Liver (tissue), 9 donors: ENCODE measurements around the gene SPRYD7. TPM values are rescaled to one million over a fixed set of nuclear protein-coding genes. Genes with fewer than 3 reads are reported as not detected.

ENCODE experiments used
- DNase-seq: peaks from one replicate; pipeline ENCODE4 v3.0.0-alpha.2; 2017; ENCODE audit warnings: low spot score
- H3K27ac ChIP-seq, 2 donors: one replicate each; pipeline ENCODE4 v1.7.0; 2013; ENCODE audit warnings: inconsistent platforms in 2 of 2, low read length in 2 of 2, control low read depth in 1 of 2, low read depth in 1 of 2, mild to moderate bottlenecking in 1 of 2
- H3K27me3 ChIP-seq, 4 donors: one replicate each; pipeline versions ENCODE4 v1.6.1 to v1.7.0; 2013; ENCODE audit warnings: low read length in 3 of 4, inconsistent platforms in 1 of 4, mild to moderate bottlenecking in 1 of 4, moderate library complexity in 1 of 4; ENCODE audit not compliant: control insufficient read depth in 4 of 4, insufficient read depth in 4 of 4
- H3K36me3 ChIP-seq, 4 donors: one replicate each; pipeline versions ENCODE4 v1.6.1 to v1.7.0; 2013; ENCODE audit warnings: low read length in 3 of 4, mild to moderate bottlenecking in 3 of 4, low read depth in 1 of 4, moderate library complexity in 1 of 4; ENCODE audit not compliant: control insufficient read depth in 4 of 4, insufficient read depth in 3 of 4
- H3K4me1 ChIP-seq, 4 donors: one replicate each; pipeline versions ENCODE4 v1.6.1 to v1.7.0; 2013; ENCODE audit warnings: low read length in 3 of 4, mild to moderate bottlenecking in 3 of 4, moderate library complexity in 1 of 4; ENCODE audit not compliant: control insufficient read depth in 4 of 4, insufficient read depth in 4 of 4
- H3K4me3 ChIP-seq, 3 donors: one replicate each; pipeline versions ENCODE4 v1.6.1 to v1.7.0; 2013; ENCODE audit warnings: low read length in 3 of 3, control low read depth in 1 of 3, low read depth in 1 of 3, mild to moderate bottlenecking in 1 of 3
- H3K9ac ChIP-seq, 2 donors: one replicate each; pipeline ENCODE4 v1.7.0; 2013; ENCODE audit warnings: low read length in 2 of 2, mild to moderate bottlenecking in 2 of 2, moderate library complexity in 2 of 2, control low read depth in 1 of 2, low read depth in 1 of 2
- H3K9me3 ChIP-seq, 4 donors: one replicate each; pipeline versions ENCODE4 v1.6.1 to v1.7.0; 2013; ENCODE audit warnings: low read length in 3 of 4; ENCODE audit not compliant: control insufficient read depth in 4 of 4
- EGR1 ChIP-seq, 2 donors: IDR thresholded peaks; 2 replicates each; pipeline ENCODE4 v1.6.1; 2016 to 2018; ENCODE audit warnings: antibody characterized with exemption in 2 of 2, low read depth in 2 of 2
- FOXA1 ChIP-seq: IDR thresholded peaks from 2 replicates; pipeline ENCODE4 v1.6.1; 2016; ENCODE audit warnings: antibody characterized with exemption
- FOXA2 ChIP-seq: IDR thresholded peaks from 2 replicates; pipeline ENCODE4 v1.6.1; 2016; ENCODE audit warnings: antibody characterized with exemption
- GABPA ChIP-seq, 2 donors: IDR thresholded peaks in 1 of 2; conservative IDR thresholded peaks in 1 of 2; 2 replicates each; pipeline ENCODE4 v1.6.1; 2016; ENCODE audit warnings: antibody characterized with exemption in 2 of 2, mild to moderate bottlenecking in 1 of 2, moderate library complexity in 1 of 2
- HNF4A ChIP-seq, 2 donors: conservative IDR thresholded peaks; 2 replicates each; pipeline ENCODE4 v1.6.1; 2016; ENCODE audit warnings: antibody characterized with exemption in 2 of 2, mild to moderate bottlenecking in 2 of 2
- HNF4G ChIP-seq: IDR thresholded peaks from 2 replicates; pipeline ENCODE4 v1.6.1; 2016; ENCODE audit warnings: antibody characterized with exemption
- JUND ChIP-seq, 2 donors: IDR thresholded peaks; 2 replicates each; pipeline ENCODE4 v1.6.1; 2016; ENCODE audit warnings: antibody characterized with exemption in 2 of 2
- NR2F2 ChIP-seq: IDR thresholded peaks from 2 replicates; pipeline ENCODE4 v1.6.1; 2016; ENCODE audit warnings: antibody characterized with exemption
- RAD21 ChIP-seq, 2 donors: IDR thresholded peaks; 2 replicates each; pipeline ENCODE4 v1.6.1; 2016; ENCODE audit warnings: antibody characterized with exemption in 2 of 2, mild to moderate bottlenecking in 2 of 2
- RXRA ChIP-seq, 2 donors: IDR thresholded peaks; 2 replicates each; pipeline ENCODE4 v1.6.1; 2017 to 2018; ENCODE audit warnings: antibody characterized with exemption in 2 of 2, mild to moderate bottlenecking in 1 of 2
- SP1 ChIP-seq: IDR thresholded peaks from 2 replicates; pipeline ENCODE4 v1.6.1; 2018; ENCODE audit warnings: antibody characterized with exemption, mild to moderate bottlenecking
- YY1 ChIP-seq: IDR thresholded peaks from 2 replicates; pipeline ENCODE4 v1.6.1; 2016; ENCODE audit warnings: antibody characterized with exemption, mild to moderate bottlenecking
- WGBS: extraction: QIAGEN DNeasy Blood & Tissue Kit; methylation state at CpG from one replicate; pipeline ENCODE4 v1.1.7; 2013; 5-methylcytosine and 5-hydroxymethylcytosine counted together
- polyA plus RNA-seq, 2 donors: library from polyadenylated mRNA; stranded (reverse) in 1 of 2; unstranded in 1 of 2; fragments of 200-250 nt in 1 of 2; fragments of >200 nt in 1 of 2; fragmentation: Nextera tagmentation in 1 of 2; extraction: Ambion mirVana in 1 of 2; gene quantifications; one replicate each; pipeline versions ENCODE4 v1.2.1 to v1.2.3, GENCODE V29; 2013 to 2015
- total RNA-seq, 2 donors: library from RNA; depleted of rRNA; stranded (reverse); fragments of >200 nt; gene quantifications; one replicate each; pipeline ENCODE4 v1.2.3, GENCODE V29; 2014
- TF ChIP-seq, protein P1 (sequence below): IDR thresholded peaks from 2 replicates; pipeline ENCODE4 v1.6.1; 2016; ENCODE audit warnings: antibody characterized with exemption, mild to moderate bottlenecking
- TF ChIP-seq, protein P2 (sequence below): fragments of 150-350 bp; IDR thresholded peaks from 2 replicates; pipeline ENCODE4 v1.5.1; 2017; ENCODE audit warnings: improper control_type of control experiment, low read depth, low read length; ENCODE audit not compliant: missing input control
- TF ChIP-seq, protein P3 (sequence below): IDR thresholded peaks from 2 replicates; pipeline ENCODE4 v1.6.1; 2016; ENCODE audit warnings: antibody characterized with exemption
- donor health status: healthy.
- donor health status: healthy.
- donor health status: healthy.
- donor health status: healthy.
- donor health status: healthy.

The SPRYD7 gene
- total and polyA plus RNA-seq, 4 donors = 3.7 to 10.1 (median 4.8) TPM

GRCh38 chr13:49932066-49932465 is 4.1 kb downstream of the SPRYD7 start:
- Histone ChIP-seq H3K4me1 (peaks cover 5 to 17% (median 10%) of the 10 kb centered on the region in 4 donors), H3K9me3 (no peaks in the 10 kb centered on the region), H3K36me3 (peaks cover 2 to 9% (median 6%) of the 10 kb centered on the region in 4 donors), H3K4me3 (no peak overlapping the region), H3K27me3 (no peaks in the 10 kb centered on the region), H3K27ac (no peak overlapping the region), H3K9ac (no peak overlapping the region)
- no peak for DNase-seq
- TF ChIP-seq FOXA1 (no peak), FOXA2 (no peak), NR2F2 (no peak), EGR1 (IDR thresholded peaks at IDR 0.05; ENCODE audit: low read depth in 2 of 2) (no peak), YY1 (no peak), JUND (IDR thresholded peaks at IDR 0.05) (no peak), GABPA (IDR thresholded peaks at IDR 0.05 in 1 of 2, conservative IDR thresholded peaks at IDR 0.05 in 1 of 2) (no peak), SP1 (no peak), RAD21 (IDR thresholded peaks at IDR 0.05) (no peak), RXRA (IDR thresholded peaks at IDR 0.05) (no peak)
- TF ChIP-seq, protein P1, sequence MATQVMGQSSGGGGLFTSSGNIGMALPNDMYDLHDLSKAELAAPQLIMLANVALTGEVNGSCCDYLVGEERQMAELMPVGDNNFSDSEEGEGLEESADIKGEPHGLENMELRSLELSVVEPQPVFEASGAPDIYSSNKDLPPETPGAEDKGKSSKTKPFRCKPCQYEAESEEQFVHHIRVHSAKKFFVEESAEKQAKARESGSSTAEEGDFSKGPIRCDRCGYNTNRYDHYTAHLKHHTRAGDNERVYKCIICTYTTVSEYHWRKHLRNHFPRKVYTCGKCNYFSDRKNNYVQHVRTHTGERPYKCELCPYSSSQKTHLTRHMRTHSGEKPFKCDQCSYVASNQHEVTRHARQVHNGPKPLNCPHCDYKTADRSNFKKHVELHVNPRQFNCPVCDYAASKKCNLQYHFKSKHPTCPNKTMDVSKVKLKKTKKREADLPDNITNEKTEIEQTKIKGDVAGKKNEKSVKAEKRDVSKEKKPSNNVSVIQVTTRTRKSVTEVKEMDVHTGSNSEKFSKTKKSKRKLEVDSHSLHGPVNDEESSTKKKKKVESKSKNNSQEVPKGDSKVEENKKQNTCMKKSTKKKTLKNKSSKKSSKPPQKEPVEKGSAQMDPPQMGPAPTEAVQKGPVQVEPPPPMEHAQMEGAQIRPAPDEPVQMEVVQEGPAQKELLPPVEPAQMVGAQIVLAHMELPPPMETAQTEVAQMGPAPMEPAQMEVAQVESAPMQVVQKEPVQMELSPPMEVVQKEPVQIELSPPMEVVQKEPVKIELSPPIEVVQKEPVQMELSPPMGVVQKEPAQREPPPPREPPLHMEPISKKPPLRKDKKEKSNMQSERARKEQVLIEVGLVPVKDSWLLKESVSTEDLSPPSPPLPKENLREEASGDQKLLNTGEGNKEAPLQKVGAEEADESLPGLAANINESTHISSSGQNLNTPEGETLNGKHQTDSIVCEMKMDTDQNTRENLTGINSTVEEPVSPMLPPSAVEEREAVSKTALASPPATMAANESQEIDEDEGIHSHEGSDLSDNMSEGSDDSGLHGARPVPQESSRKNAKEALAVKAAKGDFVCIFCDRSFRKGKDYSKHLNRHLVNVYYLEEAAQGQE = no peak
- 84% methylated on average over 2 of the region's 2 CpGs for WGBS

DNA sequence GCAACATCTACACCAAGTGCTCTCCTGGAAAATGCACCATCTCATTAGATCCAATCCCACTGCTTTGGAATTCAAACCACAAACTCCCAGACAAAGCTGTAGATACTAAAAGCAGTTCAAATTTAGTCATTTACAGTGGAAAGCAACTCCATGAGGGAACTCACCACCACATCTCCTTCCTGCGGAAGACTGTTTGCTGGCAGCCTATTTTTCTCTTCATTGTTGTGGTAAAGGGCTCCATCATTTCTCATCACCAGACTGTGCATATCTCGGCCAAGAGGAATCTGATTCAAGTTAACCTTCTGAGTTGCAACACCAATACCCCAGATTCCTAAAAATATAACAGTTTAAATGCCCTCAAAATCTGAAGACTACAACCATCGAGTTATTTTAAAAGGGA is 8.4 kb downstream of the SPRYD7 start:
- no peaks in the 10 kb centered on the region for H3K27me3 ChIP-seq
- H3K36me3 ChIP-seq = peaks cover 4 to 22% (median 16%) of the 10 kb centered on the region in 4 donors
- no peak for TF ChIP-seq RAD21 (IDR thresholded peaks at IDR 0.05)
- TF ChIP-seq HNF4A (conservative IDR thresholded peaks at IDR 0.05) = no peak
- TF ChIP-seq, protein P2, sequence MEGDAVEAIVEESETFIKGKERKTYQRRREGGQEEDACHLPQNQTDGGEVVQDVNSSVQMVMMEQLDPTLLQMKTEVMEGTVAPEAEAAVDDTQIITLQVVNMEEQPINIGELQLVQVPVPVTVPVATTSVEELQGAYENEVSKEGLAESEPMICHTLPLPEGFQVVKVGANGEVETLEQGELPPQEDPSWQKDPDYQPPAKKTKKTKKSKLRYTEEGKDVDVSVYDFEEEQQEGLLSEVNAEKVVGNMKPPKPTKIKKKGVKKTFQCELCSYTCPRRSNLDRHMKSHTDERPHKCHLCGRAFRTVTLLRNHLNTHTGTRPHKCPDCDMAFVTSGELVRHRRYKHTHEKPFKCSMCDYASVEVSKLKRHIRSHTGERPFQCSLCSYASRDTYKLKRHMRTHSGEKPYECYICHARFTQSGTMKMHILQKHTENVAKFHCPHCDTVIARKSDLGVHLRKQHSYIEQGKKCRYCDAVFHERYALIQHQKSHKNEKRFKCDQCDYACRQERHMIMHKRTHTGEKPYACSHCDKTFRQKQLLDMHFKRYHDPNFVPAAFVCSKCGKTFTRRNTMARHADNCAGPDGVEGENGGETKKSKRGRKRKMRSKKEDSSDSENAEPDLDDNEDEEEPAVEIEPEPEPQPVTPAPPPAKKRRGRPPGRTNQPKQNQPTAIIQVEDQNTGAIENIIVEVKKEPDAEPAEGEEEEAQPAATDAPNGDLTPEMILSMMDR = no peak
- no peak for TF ChIP-seq NR2F2
- TF ChIP-seq, protein P3, sequence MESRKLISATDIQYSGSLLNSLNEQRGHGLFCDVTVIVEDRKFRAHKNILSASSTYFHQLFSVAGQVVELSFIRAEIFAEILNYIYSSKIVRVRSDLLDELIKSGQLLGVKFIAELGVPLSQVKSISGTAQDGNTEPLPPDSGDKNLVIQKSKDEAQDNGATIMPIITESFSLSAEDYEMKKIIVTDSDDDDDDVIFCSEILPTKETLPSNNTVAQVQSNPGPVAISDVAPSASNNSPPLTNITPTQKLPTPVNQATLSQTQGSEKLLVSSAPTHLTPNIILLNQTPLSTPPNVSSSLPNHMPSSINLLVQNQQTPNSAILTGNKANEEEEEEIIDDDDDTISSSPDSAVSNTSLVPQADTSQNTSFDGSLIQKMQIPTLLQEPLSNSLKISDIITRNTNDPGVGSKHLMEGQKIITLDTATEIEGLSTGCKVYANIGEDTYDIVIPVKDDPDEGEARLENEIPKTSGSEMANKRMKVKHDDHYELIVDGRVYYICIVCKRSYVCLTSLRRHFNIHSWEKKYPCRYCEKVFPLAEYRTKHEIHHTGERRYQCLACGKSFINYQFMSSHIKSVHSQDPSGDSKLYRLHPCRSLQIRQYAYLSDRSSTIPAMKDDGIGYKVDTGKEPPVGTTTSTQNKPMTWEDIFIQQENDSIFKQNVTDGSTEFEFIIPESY = no peak
- no peak for TF ChIP-seq HNF4G
- no peak for TF ChIP-seq JUND (IDR thresholded peaks at IDR 0.05)
- DNase-seq = no peak
- WGBS = 85% methylated on average over 3 of the region's 3 CpGs
- peaks cover 0 to 4% (median under 1%) of the 10 kb centered on the region in 4 donors for H3K4me1 ChIP-seq
- H3K4me3 ChIP-seq = no peak overlapping the region
- no peak overlapping the region for H3K27ac ChIP-seq
- no peak overlapping the region for H3K9ac ChIP-seq
- no peaks in the 10 kb centered on the region for H3K9me3 ChIP-seq
